GM12891 (cell line): ENCODE measurements around the gene NACC2.

ENCODE experiments used
- DNase-seq: peaks from one replicate; pipeline ENCODE4 v3.0.0; 2011; ENCODE audit warnings: low spot score; ENCODE audit not compliant: insufficient read length
- FAIRE-seq: peaks from 2 replicates; lab custom pipeline; 2011; peaks lifted over from hg19 to GRCh38; lab: Jason Lieb, UNC
- PAX5 ChIP-seq: IDR thresholded peaks from 2 replicates; pipeline ENCODE4 v1.6.1; 2011; ENCODE audit warnings: low read length, moderate library complexity, mild to moderate bottlenecking; ENCODE audit not compliant: insufficient read depth, severe bottlenecking
- POLR2A ChIP-seq: IDR thresholded peaks from 2 replicates; pipeline ENCODE4 v1.6.1; 2011; ENCODE audit warnings: low read depth, low read length, control low read depth
- POLR2AphosphoS5 ChIP-seq: IDR thresholded peaks from 2 replicates; pipeline ENCODE4 v1.6.1; 2011; ENCODE audit warnings: low read depth, low read length, control low read depth
- POU2F2 ChIP-seq: IDR thresholded peaks from 2 replicates; pipeline ENCODE4 v1.6.1; 2011; ENCODE audit warnings: low read depth, mild to moderate bottlenecking, control low read depth, low read length, moderate library complexity
- SPI1 ChIP-seq: IDR thresholded peaks from 2 replicates; pipeline ENCODE4 v1.6.1; 2011; ENCODE audit warnings: low read depth, low read length, control low read depth
- TAF1 ChIP-seq: IDR thresholded peaks from 2 replicates; pipeline ENCODE4 v1.6.1; 2011; ENCODE audit warnings: low read depth, low read length, control low read depth

NACC2 gene

DNA sequence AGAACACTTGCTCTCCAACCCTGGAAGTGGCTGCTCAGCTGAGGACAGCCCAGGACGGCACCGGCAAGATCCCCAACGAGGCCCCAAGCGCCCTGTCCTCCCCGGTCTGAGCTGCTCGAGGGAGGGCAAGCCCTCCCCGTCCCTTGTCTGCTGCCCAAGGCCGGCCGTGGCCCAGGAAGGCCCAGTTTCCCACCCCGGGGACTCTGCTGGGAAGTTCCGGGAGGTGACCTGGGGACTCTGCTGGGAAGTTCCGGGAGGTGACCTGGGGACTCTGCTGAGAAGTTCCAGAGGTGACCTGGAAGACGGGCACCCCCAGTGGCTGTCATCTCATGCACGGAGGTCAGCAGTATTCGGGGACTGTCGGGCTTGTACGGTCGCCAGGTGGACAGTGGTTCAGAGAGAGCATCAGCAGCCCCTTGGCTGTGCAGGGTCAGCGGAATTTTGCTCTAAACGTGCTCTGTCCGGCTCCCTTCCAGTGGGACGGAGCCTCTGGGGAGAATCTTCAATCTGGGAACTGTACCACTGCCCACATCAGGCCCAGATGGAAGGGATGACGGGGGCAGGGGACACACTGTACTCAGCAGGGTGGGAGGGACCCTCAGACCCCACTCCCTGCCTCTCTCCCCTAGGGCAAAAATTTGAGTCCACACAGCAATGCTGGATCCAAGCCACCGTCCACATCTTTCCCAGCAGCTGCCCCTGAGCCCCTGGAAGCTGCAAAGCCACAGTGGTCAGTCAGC lies 7.2 kb downstream of the NACC2 start:
- DNase-seq (no peak), FAIRE-seq (no peak)
- no peak for TF ChIP-seq POU2F2

DNA sequence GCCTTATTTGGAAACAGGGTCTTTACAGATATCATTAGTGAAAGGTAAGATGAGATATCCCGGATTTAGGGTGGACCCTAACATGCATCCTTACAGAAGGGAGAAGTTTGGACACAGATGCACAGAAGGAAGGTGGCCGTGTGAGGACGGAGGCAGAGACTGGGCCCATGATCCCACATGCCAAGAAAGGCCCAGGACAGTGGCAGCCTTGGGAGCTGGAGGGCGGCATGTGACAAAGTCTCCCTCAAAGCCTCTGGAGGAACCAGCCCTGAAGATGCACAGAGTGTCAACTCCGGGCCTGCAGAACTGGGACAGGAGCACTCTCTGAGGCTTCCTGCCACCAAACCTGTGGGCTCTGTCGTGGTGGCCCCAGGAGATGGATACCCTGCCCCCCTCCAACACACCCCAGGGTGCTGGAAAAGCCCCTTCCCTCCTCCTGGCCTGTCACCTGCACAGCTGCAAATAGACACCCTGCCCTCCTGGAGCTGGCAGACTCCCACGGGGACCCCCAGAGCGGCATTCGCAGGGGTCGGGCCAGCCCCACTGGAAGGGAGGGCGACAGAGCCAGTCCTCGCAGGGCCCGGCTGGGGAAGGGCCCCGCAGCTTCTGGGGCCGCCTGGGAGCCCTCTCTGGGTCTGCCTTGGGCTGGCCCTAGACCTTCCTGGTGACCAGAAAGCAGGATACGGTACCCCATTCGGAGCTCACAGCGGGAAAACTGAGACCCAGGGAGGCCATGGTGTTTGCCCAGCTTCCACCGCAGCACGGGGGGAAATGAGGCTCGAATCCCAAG lies 7.9 kb downstream of the NACC2 start:
- FAIRE-seq (no peak), DNase-seq (no peak)
- TF ChIP-seq PAX5 (no peak), POLR2AphosphoS5 (no peak), POU2F2 (no peak), TAF1 (no peak), SPI1 (no peak), POLR2A (no peak)

GRCh38 chr9:136086213-136086881 lies 8.7 kb downstream of the NACC2 start:
- no peak for FAIRE-seq
- DNase-seq = no peak
- TF ChIP-seq POLR2A (no peak), SPI1 (no peak), POLR2AphosphoS5 (no peak), PAX5 (no peak), TAF1 (no peak), POU2F2 (no peak)

GRCh38 chr9:136085815-136086212 lies 9.3 kb downstream of the NACC2 start:
- TF ChIP-seq PAX5 (no peak), POU2F2 (no peak)
- no peak for FAIRE-seq
- no peak for DNase-seq

GRCh38 chr9:136084063-136084944 lies 10.8 kb downstream of the NACC2 start:
- no peak for DNase-seq
- no peak for FAIRE-seq

DNA sequence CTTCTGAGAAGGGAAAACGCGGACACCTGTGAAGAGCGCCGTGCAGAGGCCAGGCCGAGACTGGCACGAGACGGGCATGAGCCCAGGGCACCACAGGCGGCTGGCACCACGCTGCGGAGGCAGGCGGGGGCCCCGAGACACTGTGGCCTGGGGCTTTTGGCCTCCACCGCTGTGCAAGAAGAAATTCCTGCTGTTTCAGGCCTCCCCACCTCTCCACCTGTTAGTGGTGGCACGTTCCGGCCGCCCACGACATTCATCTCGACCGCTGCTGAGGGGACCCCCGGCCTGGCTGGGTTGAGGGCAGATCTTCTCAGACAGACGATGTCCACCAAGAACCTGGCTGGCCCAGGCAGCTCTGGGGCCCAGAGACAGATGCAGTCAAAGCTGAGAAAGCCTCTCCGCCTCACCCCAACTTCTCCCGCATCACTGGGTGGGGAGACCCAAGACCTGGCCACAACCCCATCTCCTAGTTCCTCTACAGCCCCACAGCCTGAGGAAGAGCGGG lies 11.5 kb downstream of the NACC2 start:
- FAIRE-seq (no peak), DNase-seq (no peak)
- TF ChIP-seq POLR2AphosphoS5 (no peak), POU2F2 (no peak), POLR2A (no peak), TAF1 (no peak), PAX5 (no peak), SPI1 (no peak)

More at GRCh38 chr9:136084063-136084944, 10.8 kb downstream of the NACC2 start:
- TF ChIP-seq SPI1 (no peak), POLR2A (no peak), PAX5 (no peak), POLR2AphosphoS5 (no peak), TAF1 (no peak), POU2F2 (no peak)

GRCh38 chr9:136082496-136083361 lies 12.4 kb downstream of the NACC2 start:
- FAIRE-seq = no peak

DNA sequence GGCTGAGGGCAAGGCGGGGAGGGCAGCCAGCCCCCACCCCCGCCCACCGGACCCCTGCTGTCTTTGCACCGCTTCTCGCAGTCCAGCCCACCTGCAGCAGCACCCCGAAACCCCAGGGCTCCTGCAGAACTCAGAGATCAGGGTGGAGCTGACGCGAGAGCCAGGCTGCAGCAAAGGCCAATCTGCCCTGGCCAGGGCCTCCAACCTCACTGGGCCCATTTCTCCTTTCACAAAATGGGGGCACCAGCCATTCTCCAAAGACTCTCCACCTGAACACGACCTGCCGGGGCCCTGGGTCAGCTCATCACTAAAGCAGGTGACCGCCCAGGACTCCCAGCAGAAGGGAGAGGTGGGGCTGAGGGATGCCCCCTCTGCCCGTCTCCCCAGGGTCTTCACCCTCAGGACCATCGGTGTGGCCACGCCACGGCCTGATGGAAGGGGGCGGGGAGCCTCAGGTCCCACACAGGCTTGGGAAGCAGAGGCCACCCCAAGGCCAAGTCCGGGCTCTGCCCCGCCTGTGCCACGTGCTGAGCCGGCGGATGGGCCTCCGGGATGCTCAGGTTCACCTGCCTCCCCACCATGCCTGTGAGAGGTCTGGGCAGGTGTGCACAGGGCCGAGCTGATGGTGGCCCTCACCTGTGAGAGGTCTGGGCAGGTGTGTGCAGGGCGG lies 13.1 kb downstream of the NACC2 start:
- no peak for FAIRE-seq
- DNase-seq = no peak

More at GRCh38 chr9:136082496-136083361, 12.4 kb downstream of the NACC2 start:
- TF ChIP-seq SPI1 (no peak), POLR2A (no peak), PAX5 (no peak), TAF1 (no peak), POU2F2 (no peak), POLR2AphosphoS5 (no peak)
- no peak for DNase-seq

More for the DNA sequence above, 13.1 kb downstream of the NACC2 start:
- TF ChIP-seq POLR2AphosphoS5 = no peak
- no peak for TF ChIP-seq TAF1
- TF ChIP-seq POLR2A = no peak
- TF ChIP-seq SPI1 = no peak
